H1 (cell line): ENCODE results near the gene MTARC2. TPM values are rescaled to one million over a fixed set of nuclear protein-coding genes. Genes with fewer than 3 reads are reported as not detected.
"Not testable (repeated sequence)": the region's sequence is repeated elsewhere in the genome, so short reads cannot be mapped to it uniquely, and the experiment has no call there.

ENCODE experiments used
- CTCF ChIA-PET: fragments of 300-600 bp; sonication (Branson Sonifier 250); formaldehyde crosslinking; loops from one replicate; lab custom pipeline; 2021; ENCODE audit not compliant: partially characterized antibody; lab: Charles Lee
- POLR2A ChIA-PET: fragments of 300-600 bp; sonication (Branson Sonifier 250); formaldehyde crosslinking; loops from one replicate; lab custom pipeline; 2021; ENCODE audit warnings: inconsistent platforms; ENCODE audit not compliant: partially characterized antibody; lab: Charles Lee
- DNase-seq, 2 experiments: peaks; one replicate each; pipeline versions ENCODE4 v3.0.0 to v3.0.0-alpha.2; 2010 to 2022; ENCODE audit warnings: low spot score in 2 of 2, low read depth in 1 of 2, mixed read lengths in 1 of 2
- FAIRE-seq: peaks from 2 replicates; lab custom pipeline; 2011; peaks lifted over from hg19 to GRCh38; lab: Jason Lieb, UNC
- H2AFZ ChIP-seq: 2 replicates; pipeline ENCODE4 v1.8.1; 2012; ENCODE audit warnings: low read length, inconsistent platforms
- H2AK5ac ChIP-seq: 2 replicates; pipeline ENCODE4 v1.6.1; 2013; ENCODE audit warnings: low read depth, low read length
- H2BK120ac ChIP-seq: replicated peaks from 2 replicates; pipeline ENCODE3; 2013; ENCODE audit warnings: low read depth, low read length, inconsistent platforms
- H2BK12ac ChIP-seq: 2 replicates; pipeline ENCODE4 v1.6.1; 2013; ENCODE audit warnings: low read depth, low read length
- H2BK15ac ChIP-seq: 2 replicates; pipeline ENCODE4 v1.6.1; 2013; ENCODE audit warnings: low read length
- H2BK20ac ChIP-seq: 2 replicates; pipeline ENCODE4 v1.6.1; 2013; ENCODE audit warnings: low read length
- H2BK5ac ChIP-seq: 2 replicates; pipeline ENCODE4 v1.6.1; 2013; ENCODE audit warnings: low read depth, low read length
- H3K14ac ChIP-seq: 2 replicates; pipeline ENCODE4 v1.6.1; 2013; ENCODE audit warnings: inconsistent platforms; ENCODE audit not compliant: insufficient read length
- H3K18ac ChIP-seq: 2 replicates; pipeline ENCODE4 v1.6.1; 2013; ENCODE audit warnings: low read length; ENCODE audit errors: extremely low read depth
- H3K23ac ChIP-seq: 2 replicates; pipeline ENCODE4 v1.6.1; 2013; ENCODE audit warnings: inconsistent platforms; ENCODE audit not compliant: insufficient read length
- H3K23me2 ChIP-seq: 2 replicates; pipeline ENCODE4 v1.6.1; 2013; ENCODE audit warnings: low read depth, low read length
- H3K27ac ChIP-seq: 2 replicates; pipeline ENCODE4 v1.6.1; 2011; ENCODE audit warnings: low read depth, low read length, inconsistent platforms
- H3K27me3 ChIP-seq, 4 experiments: replicated peaks in 1 of 4; 1 replicate in 1 of 4; 2 replicates in 3 of 4; pipeline versions ENCODE4 v1.6.1 to v1.8.1; 2011 to 2013; ENCODE audit warnings: low read length in 3 of 4, mild to moderate bottlenecking in 3 of 4, inconsistent platforms in 2 of 4, mixed read lengths in 2 of 4, moderate library complexity in 1 of 4; ENCODE audit not compliant: control insufficient read depth in 3 of 4, insufficient read depth in 3 of 4; ENCODE audit errors: extremely low read depth in 1 of 4
- H3K36me3 ChIP-seq, 4 experiments: 2 replicates each; pipeline versions ENCODE4 v1.6.1 to v1.8.1; 2011 to 2013; ENCODE audit warnings: mild to moderate bottlenecking in 4 of 4, low read length in 3 of 4, moderate library complexity in 2 of 4, control low read depth in 1 of 4, inconsistent platforms in 1 of 4; ENCODE audit not compliant: insufficient read depth in 4 of 4, control insufficient read depth in 2 of 4
- H3K4ac ChIP-seq: replicated peaks from 2 replicates; pipeline ENCODE3; 2013; ENCODE audit warnings: low read length, low read depth, mixed read lengths, inconsistent platforms; ENCODE audit not compliant: insufficient read length
- H3K4me1 ChIP-seq, 4 experiments: replicated peaks in 1 of 4; 1 replicate in 1 of 4; 2 replicates in 3 of 4; pipeline versions ENCODE4 v1.6.1 to v1.8.1; 2011 to 2013; ENCODE audit warnings: low read length in 3 of 4, inconsistent platforms in 2 of 4, mixed read lengths in 1 of 4; ENCODE audit not compliant: insufficient read depth in 4 of 4, control insufficient read depth in 3 of 4
- H3K4me2 ChIP-seq, 2 experiments: 2 replicates each; pipeline versions ENCODE4 v1.6.1 to v1.8.1; 2011 to 2013; ENCODE audit warnings: low read depth in 2 of 2, low read length in 2 of 2, control low read depth in 1 of 2, inconsistent platforms in 1 of 2, mild to moderate bottlenecking in 1 of 2; ENCODE audit not compliant: insufficient read depth in 1 of 2
- H3K4me3 ChIP-seq, 4 experiments: fragments of 200-600, 300-600 bp in 1 of 4; sonication (generic), shearing (Covaris generic), sonication (Bioruptor Twin) in 1 of 4; 2 replicates each; pipeline versions ENCODE4 v1.5.1 to v1.8.1; 2011 to 2016; ENCODE audit warnings: low read length in 4 of 4, low read depth in 3 of 4, control low read depth in 2 of 4, inconsistent platforms in 2 of 4, mild to moderate bottlenecking in 2 of 4, mixed read lengths in 1 of 4, moderate library complexity in 1 of 4; ENCODE audit not compliant: insufficient read depth in 2 of 4; ENCODE audit errors: extremely low read depth in 1 of 4
- H3K56ac ChIP-seq: replicated peaks from 2 replicates; pipeline ENCODE3; 2013; ENCODE audit warnings: low read depth, mild to moderate bottlenecking, mixed read lengths, low read length, inconsistent platforms; ENCODE audit not compliant: insufficient read length
- H3K79me1 ChIP-seq: 2 replicates; pipeline ENCODE4 v1.6.1; 2013; ENCODE audit warnings: low read depth, low read length, control low read depth
- H3K79me2 ChIP-seq, 2 experiments: 2 replicates each; pipeline versions ENCODE4 v1.6.1 to v1.8.1; 2012 to 2013; ENCODE audit warnings: low read length in 2 of 2, mild to moderate bottlenecking in 2 of 2, inconsistent platforms in 1 of 2; ENCODE audit not compliant: insufficient read depth in 2 of 2, control insufficient read depth in 1 of 2
- H3K9ac ChIP-seq, 4 experiments: replicated peaks in 1 of 4; 1 replicate in 1 of 4; 2 replicates in 3 of 4; pipeline versions ENCODE4 v1.6.1 to v1.8.1; 2011 to 2013; ENCODE audit warnings: low read depth in 3 of 4, low read length in 3 of 4, control low read depth in 2 of 4, mild to moderate bottlenecking in 2 of 4, moderate library complexity in 2 of 4, inconsistent platforms in 1 of 4; ENCODE audit errors: extremely low read depth in 1 of 4
- H3K9me3 ChIP-seq, 2 experiments: 2 replicates each; pipeline versions ENCODE4 v1.6.1 to v1.8.1; 2012 to 2013; ENCODE audit warnings: mild to moderate bottlenecking in 2 of 2, moderate library complexity in 2 of 2, control low read depth in 1 of 2, inconsistent platforms in 1 of 2, low read depth in 1 of 2, low read length in 1 of 2, mixed read lengths in 1 of 2; ENCODE audit not compliant: insufficient read depth in 2 of 2
- H4K20me1 ChIP-seq, 2 experiments: replicated peaks in 1 of 2; 2 replicates each; pipeline versions ENCODE3 to v1.8.1; 2011 to 2013; ENCODE audit warnings: inconsistent platforms in 2 of 2, low read length in 2 of 2, mild to moderate bottlenecking in 1 of 2; ENCODE audit not compliant: insufficient read depth in 2 of 2, control insufficient read depth in 1 of 2
- H4K5ac ChIP-seq: 2 replicates; pipeline ENCODE4 v1.6.1; 2013; ENCODE audit warnings: low read length, low read depth, mixed read lengths, inconsistent platforms; ENCODE audit not compliant: insufficient read length
- H4K8ac ChIP-seq: 2 replicates; pipeline ENCODE4 v1.8.0; 2013; ENCODE audit warnings: mild to moderate bottlenecking, moderate library complexity, low read length, inconsistent platforms; ENCODE audit not compliant: insufficient read depth; ENCODE audit errors: extremely low read depth
- H4K91ac ChIP-seq: replicated peaks from 2 replicates; pipeline ENCODE3; 2013; ENCODE audit warnings: low read length, mixed read lengths, inconsistent platforms; ENCODE audit not compliant: insufficient read length
- WGBS, 2 experiments: shearing (Covaris generic) in 1 of 2; methylation state at CpG; one replicate each; pipeline versions ENCODE4 v1.1.6 to v1.1.7; 2013 to 2015; ENCODE audit warnings: low lambda C conversion rate in 2 of 2, mixed read lengths in 2 of 2, inconsistent platforms in 1 of 2, low coverage in 1 of 2, missing lambda C conversion rate in 1 of 2; ENCODE audit not compliant: insufficient replicate concordance in 2 of 2, insufficient coverage in 1 of 2, insufficient read length in 1 of 2; ENCODE audit errors: extremely low coverage in 1 of 2, missing lambda C conversion rate in 1 of 2; 5-methylcytosine and 5-hydroxymethylcytosine counted together
- polyA plus RNA-seq, 7 experiments: library from polyadenylated mRNA; depleted of rRNA in 3 of 7; stranded (reverse) in 5 of 7; unstranded in 2 of 7; fragments of >200 nt in 5 of 7; fragments of 200-250 nt in 2 of 7; gene quantifications; 1 replicate in 5 of 7; 2 replicates in 1 of 7; 4 replicates in 1 of 7; pipeline versions ENCODE4 v1.2.1 to v1.2.3, GENCODE V29; 2011 to 2013; ENCODE audit warnings: missing spikeins in 2 of 7, mixed read lengths in 2 of 7
- total RNA-seq: library from RNA; stranded (reverse); fragmentation: NEBNext Ultra II Directional; extraction: Animal tissue kit (Norgen Biotek cat#: 25700); gene quantifications from 2 replicates; pipeline ENCODE4 v1.2.1, GENCODE V29; 2021

MTARC2 gene
- total and polyA plus RNA-seq, 2 of the 8 experiments (the other 6 are each of a cell fraction or from before 2014, with no cell fraction given): 7.2 to 7.9 TPM

GRCh38 chr1:220736283-220736682 is 11.8 kb upstream of the MTARC2 start:
- H3K79me1 ChIP-seq, H2BK5ac ChIP-seq, H3K18ac ChIP-seq, H3K4me2 ChIP-seq, H2BK15ac ChIP-seq, H3K14ac ChIP-seq, H4K91ac ChIP-seq, H3K4me3 ChIP-seq, H2AK5ac ChIP-seq, H3K36me3 ChIP-seq, H4K8ac ChIP-seq, H2BK20ac ChIP-seq, H3K9ac ChIP-seq, H2BK12ac ChIP-seq, H3K79me2 ChIP-seq, H3K4ac ChIP-seq, POLR2A ChIA-PET, FAIRE-seq, DNase-seq, H4K20me1 ChIP-seq, H3K27ac ChIP-seq, H3K23me2 ChIP-seq, H3K27me3 ChIP-seq, H2AFZ ChIP-seq, H3K9me3 ChIP-seq, H3K23ac ChIP-seq, H3K4me1 ChIP-seq, H4K5ac ChIP-seq, H2BK120ac ChIP-seq: not testable (repeated sequence)
- H3K56ac ChIP-seq: peak overlapping the region; percentile 59
- 94% methylated on average over 7 of the region's 7 CpGs; no CpG with 5 or more reads in 1 of the 2 experiments for WGBS, 2 experiments
- CTCF ChIA-PET: interaction anchor here (1.7 to 1.9 kb wide), 2 partner anchors 10 to 74 kb away, joined by 4 to 7 read pairs; no protein-coding TSS in a partner anchor
